Kidney epithelial cell (primary cell): ENCODE data around the gene HSD17B10. TPM values are rescaled to one million over a fixed set of nuclear protein-coding genes. Genes with fewer than 3 reads are reported as not detected.

Source experiments
- DNase-seq: peaks from one replicate; pipeline ENCODE4 v3.0.0-alpha.2; 2010; ENCODE audit warnings: low read depth
- H3K27me3 ChIP-seq: 2 replicates; pipeline ENCODE4 v1.6.0; 2011; ENCODE audit warnings: low read length; ENCODE audit not compliant: control insufficient read depth, insufficient read depth
- H3K36me3 ChIP-seq: 2 replicates; pipeline ENCODE4 v1.5.1; 2011; ENCODE audit warnings: low read length; ENCODE audit not compliant: control insufficient read depth, insufficient read depth
- H3K4me3 ChIP-seq: 2 replicates; pipeline ENCODE4 v1.5.1; 2011; ENCODE audit warnings: low read depth, mild to moderate bottlenecking, control low read depth, low read length
- total RNA-seq: library from RNA; depleted of rRNA; stranded (reverse); fragments of >200 nt; gene quantifications from 2 replicates; pipeline ENCODE4 v1.2.3, GENCODE V29; 2015
- TF ChIP-seq, protein P1 (sequence below): IDR thresholded peaks from 2 replicates; pipeline ENCODE4 v1.5.1; 2011; ENCODE audit warnings: mild to moderate bottlenecking, moderate library complexity, low read length, control low read depth, inconsistent platforms; ENCODE audit not compliant: insufficient read depth, poor library complexity, severe bottlenecking

Gene HSD17B10
- total RNA-seq, 1 donor from 2014 or later: 97.4 TPM

- TF ChIP-seq, protein P1, sequence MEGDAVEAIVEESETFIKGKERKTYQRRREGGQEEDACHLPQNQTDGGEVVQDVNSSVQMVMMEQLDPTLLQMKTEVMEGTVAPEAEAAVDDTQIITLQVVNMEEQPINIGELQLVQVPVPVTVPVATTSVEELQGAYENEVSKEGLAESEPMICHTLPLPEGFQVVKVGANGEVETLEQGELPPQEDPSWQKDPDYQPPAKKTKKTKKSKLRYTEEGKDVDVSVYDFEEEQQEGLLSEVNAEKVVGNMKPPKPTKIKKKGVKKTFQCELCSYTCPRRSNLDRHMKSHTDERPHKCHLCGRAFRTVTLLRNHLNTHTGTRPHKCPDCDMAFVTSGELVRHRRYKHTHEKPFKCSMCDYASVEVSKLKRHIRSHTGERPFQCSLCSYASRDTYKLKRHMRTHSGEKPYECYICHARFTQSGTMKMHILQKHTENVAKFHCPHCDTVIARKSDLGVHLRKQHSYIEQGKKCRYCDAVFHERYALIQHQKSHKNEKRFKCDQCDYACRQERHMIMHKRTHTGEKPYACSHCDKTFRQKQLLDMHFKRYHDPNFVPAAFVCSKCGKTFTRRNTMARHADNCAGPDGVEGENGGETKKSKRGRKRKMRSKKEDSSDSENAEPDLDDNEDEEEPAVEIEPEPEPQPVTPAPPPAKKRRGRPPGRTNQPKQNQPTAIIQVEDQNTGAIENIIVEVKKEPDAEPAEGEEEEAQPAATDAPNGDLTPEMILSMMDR: no peak
- no peaks in the 10 kb centered on the region for H3K27me3 ChIP-seq
- DNase-seq: no peak
- peaks cover 2% of the 10 kb centered on the region for H3K36me3 ChIP-seq
- H3K4me3 ChIP-seq: no peak overlapping the region
Observed at GRCh38 chrX:53412446-53412845, 21.7 kb downstream of the HSD17B10 start.

- Histone ChIP-seq H3K4me3 (no peak overlapping the region), H3K27me3 (no peaks in the 10 kb centered on the region), H3K36me3 (no peaks in the 10 kb centered on the region)
- no peak for DNase-seq
- TF ChIP-seq, protein P1: no peak
Observed at GRCh38 chrX:53403535-53403934, 30.6 kb downstream of the HSD17B10 start.

GRCh38 chrX:53398216-53398615, 36.0 kb downstream of the HSD17B10 start:
- H3K27me3 ChIP-seq: no peaks in the 10 kb centered on the region
- no peak for DNase-seq
- TF ChIP-seq, protein P1: no peak
- no peaks in the 10 kb centered on the region for H3K36me3 ChIP-seq
- H3K4me3 ChIP-seq: no peak overlapping the region

DNA sequence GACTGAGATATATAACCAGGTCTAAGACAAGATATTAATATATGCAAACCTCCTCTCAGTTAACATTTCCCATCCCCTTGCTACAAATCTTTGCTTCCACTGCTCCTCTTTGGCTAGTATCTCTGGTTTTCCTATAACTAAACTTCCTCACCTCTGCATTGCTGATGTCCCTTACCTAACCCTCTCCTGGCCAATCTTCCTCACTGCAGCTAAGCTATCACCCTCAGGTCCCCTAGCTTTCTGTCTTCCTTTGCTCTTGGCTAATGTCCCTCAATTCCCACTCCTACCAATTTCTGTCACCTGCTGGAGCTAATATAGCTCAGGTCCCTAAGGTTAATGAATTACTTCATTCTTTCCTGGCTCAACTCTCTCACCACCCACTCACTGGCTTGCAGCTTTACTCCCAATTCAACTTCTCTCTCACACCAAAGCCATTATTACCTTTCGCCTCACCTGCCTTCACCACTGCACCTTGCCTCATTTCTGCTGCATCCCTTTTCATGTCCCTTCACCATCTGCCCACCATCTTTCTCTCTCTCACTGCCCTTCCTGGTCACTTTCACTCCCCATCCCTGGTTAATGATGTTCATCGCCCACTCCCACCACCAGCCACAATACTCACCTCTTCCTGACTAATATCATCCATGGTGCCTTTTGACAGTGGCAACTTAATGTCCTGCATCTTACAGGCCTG, 38.4 kb downstream of the HSD17B10 start:
- no peaks in the 10 kb centered on the region for H3K27me3 ChIP-seq
- H3K36me3 ChIP-seq: no peaks in the 10 kb centered on the region
- no peak for DNase-seq
- TF ChIP-seq, protein P1: no peak
- no peak overlapping the region for H3K4me3 ChIP-seq

GRCh38 chrX:53383376-53384076, 50.6 kb downstream of the HSD17B10 start:
- H3K4me3 ChIP-seq: no peak overlapping the region
- no peak for DNase-seq
- peaks cover 3% of the 10 kb centered on the region for H3K36me3 ChIP-seq
- no peaks in the 10 kb centered on the region for H3K27me3 ChIP-seq
- TF ChIP-seq, protein P1: no peak

Other genes starting within 250 kb of the HSD17B10 start
- gene KDM5C, start 209.2 kb downstream of the HSD17B10 start, total RNA-seq: 114 and 128 TPM in 2 replicates
- gene IQSEC2, start 152.8 kb downstream of the HSD17B10 start, total RNA-seq: 5.4 and 7.2 TPM in 2 replicates
- 18.8 and 30.4 TPM in 2 replicates for gene SMC1A, start 11.7 kb downstream of the HSD17B10 start, total RNA-seq
- 0.38 and 0.41 TPM in 2 replicates for gene RIBC1, start 11.5 kb downstream of the HSD17B10 start, total RNA-seq